Astrocyte of the cerebellum (primary cell): ENCODE results near the gene LRRC8C.

Source experiments
- DNase-seq: peaks from one replicate; pipeline ENCODE4 v3.0.0-alpha.2; 2011; ENCODE audit warnings: low read depth
- H3K4me3 ChIP-seq: 2 replicates; pipeline ENCODE4 v1.5.1; 2011; ENCODE audit warnings: mild to moderate bottlenecking, low read depth, low read length, moderate library complexity
- CTCF ChIP-seq: IDR thresholded peaks from 2 replicates; pipeline ENCODE4 v1.5.1; 2012; ENCODE audit warnings: low read length, low read depth, moderate library complexity, mild to moderate bottlenecking; ENCODE audit errors: missing control alignments
- in situ Hi-C: cut with HindIII; loops from 2 replicates; pipeline ENCODE4 v1.10.0; 2017; ENCODE audit warnings: low sequenced_read_pairs

LRRC8C gene

GRCh38 chr1:89631816-89632656 lies 884 bp upstream of the LRRC8C start:
- H3K4me3 ChIP-seq, result peak overlapping the region; percentile 72
- DNase-seq, result no peak
- in situ Hi-C loops, result loop anchor here (25.0 kb wide), 1 partner anchor 330 kb away; no protein-coding TSS in a partner anchor
- TF ChIP-seq CTCF, result no peak

- no peak for DNase-seq
- TF ChIP-seq CTCF, result no peak
- in situ Hi-C loops, result loop anchor here (25.0 kb wide), 1 partner anchor 329 kb away; no protein-coding TSS in a partner anchor
- H3K4me3 ChIP-seq, result peak overlapping the region; percentile 72
Measured at GRCh38 chr1:89633248-89633799, 404 bp downstream of the LRRC8C start.

- H3K4me3 ChIP-seq, result peak overlapping the region; percentile 72
- TF ChIP-seq CTCF, result no peak
- in situ Hi-C loops, result loop anchor here (25.0 kb wide), 1 partner anchor 328 kb away; no protein-coding TSS in a partner anchor
- DNase-seq, result no peak
Measured at GRCh38 chr1:89633800-89634625, 1.1 kb downstream of the LRRC8C start.

GRCh38 chr1:89635825-89636815 lies 3.2 kb downstream of the LRRC8C start:
- no peak overlapping the region for H3K4me3 ChIP-seq
- in situ Hi-C loops, result loop anchor here (25.0 kb wide), 1 partner anchor 326 kb away; no protein-coding TSS in a partner anchor
- TF ChIP-seq CTCF, result no peak
- DNase-seq, result no peak

GRCh38 chr1:89637496-89637895 lies 4.6 kb downstream of the LRRC8C start:
- no peak for DNase-seq
- TF ChIP-seq CTCF, result no peak
- H3K4me3 ChIP-seq, result no peak overlapping the region
- in situ Hi-C loops, result loop anchor here (25.0 kb wide), 1 partner anchor 325 kb away; no protein-coding TSS in a partner anchor
